Measurements from ENCODE around the gene CREBL2.
"Not testable (repeated sequence)": the region's sequence is repeated elsewhere in the genome, so short reads cannot be mapped to it uniquely, and the experiment has no call there.

Gene CREBL2

DNA sequence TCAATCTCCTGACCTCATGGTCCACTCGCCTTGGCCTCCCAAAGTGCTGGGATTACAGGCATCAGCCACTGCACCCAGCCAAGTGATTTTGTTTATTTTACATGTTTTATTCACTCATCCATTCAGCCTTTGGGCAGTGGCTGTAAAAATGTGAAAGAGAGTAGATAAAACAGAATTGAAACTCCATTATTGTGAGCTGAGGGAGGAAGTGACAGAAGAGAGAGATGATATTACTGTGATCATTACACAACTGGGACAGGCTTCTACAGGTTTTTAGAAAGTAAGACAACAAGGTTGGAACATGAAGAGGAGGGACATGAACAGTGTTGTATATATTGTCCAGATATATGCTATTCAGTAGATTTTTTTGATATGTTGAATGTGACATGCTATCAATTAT, 25.0 kb downstream of the CREBL2 start:
- no peak for DNase-seq (ENCODE audit: low read depth in 2 of 2)

DNA sequence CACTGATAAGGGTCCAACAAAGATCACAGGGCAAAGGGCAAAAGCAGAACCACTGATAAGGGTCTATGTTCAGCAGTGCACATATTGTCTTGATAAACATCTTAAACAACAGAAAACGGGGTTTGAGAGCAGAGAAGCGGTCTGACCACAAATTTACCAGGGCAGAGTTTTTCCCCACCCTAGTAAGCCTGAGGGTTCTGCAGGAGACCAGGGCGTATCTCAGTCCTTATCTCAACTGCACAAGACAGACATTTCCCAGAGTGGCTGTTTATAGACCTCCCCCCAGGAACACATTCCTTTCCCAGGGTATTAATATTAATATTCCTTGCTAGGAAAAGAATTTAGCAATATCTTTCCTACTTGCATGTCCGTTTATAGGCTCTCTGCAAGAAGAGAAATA, 28.3 kb downstream of the CREBL2 start:
- not testable (repeated sequence) for DNase-seq (ENCODE audit: low read depth in 2 of 2)

DNA sequence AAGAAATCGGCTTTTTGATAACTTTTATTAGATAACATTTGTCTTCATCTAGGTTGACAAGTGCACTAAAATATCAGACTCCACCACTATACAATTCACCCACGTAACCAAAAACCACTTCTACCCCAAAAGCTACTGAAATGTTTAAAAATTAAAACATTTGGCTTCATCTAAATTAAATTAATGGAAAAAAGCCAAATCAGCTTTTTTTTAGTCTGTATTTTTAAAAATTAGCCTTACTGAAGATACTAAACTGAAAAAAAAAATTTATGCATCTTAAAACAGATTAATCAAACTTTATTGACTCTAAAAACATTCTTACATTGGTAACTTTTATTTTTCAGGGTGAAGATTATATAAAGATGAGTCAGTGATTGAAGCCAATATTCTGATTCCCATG, 30.0 kb downstream of the CREBL2 start:
- DNase-seq (ENCODE audit: low read depth in 2 of 2), result no peak

DNA sequence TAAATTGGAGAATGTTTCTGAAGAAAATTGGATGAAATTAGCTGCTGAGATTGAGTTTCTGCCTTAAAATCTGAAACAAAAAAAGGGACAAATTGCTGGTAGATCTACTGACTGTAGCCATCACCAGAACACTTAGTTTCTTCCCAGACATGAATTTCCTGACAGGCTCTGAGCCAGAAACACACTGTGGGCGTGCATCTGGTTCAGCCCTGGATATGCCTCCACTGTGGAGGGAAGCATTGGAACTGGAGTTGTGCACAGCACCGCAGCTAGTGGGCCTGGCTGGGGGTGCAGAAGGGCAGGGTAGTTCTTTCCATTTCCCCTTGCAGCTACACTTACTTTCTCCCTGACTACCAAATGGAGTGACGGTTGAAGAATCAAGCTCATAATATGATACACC, 31.2 kb downstream of the CREBL2 start:
- DNase-seq (ENCODE audit: low read depth in 2 of 2), result no peak

DNA sequence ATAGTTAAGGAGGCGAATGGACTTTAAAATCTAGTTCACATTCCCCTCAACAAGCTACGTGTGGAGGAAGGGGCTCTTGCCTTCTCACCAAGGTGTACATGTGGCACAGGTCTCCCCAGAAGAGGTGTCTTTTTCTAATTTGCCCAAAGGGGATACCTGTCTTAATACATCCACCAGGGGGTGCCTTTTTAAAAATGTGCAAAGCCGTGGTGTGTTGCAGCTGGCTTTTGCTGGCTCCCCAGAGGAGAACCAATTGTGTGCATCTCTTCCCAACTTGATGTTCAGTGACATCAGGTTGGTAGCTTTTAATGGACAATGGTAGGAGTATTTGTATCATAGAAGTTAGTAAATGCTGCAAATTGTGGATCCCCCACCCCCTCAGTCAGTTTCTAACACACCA, 33.8 kb downstream of the CREBL2 start:
- DNase-seq (ENCODE audit: low read depth in 2 of 2), result peak in 1 of 2 donors; percentile 5

DNA sequence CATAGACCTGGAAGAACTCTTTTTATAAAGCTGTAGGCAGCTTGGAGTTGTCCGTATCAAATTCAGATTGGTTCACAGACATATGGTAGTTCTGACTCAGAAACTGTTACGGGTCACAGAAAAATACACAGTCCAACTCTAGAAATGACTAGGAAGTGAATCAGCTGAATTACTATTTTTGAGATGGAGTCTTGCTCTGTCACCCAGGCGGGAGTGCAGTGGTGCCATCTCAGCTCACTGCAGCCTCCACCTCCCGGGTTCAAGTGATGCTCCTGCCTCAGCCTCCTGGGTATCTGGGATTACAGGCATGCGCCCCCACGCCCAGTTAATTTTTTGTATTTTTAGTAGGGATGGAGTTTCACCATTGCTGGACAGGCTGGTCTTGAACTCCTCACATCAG, 34.3 kb downstream of the CREBL2 start:
- not testable (repeated sequence) for DNase-seq (ENCODE audit: low read depth in 2 of 2)

DNA sequence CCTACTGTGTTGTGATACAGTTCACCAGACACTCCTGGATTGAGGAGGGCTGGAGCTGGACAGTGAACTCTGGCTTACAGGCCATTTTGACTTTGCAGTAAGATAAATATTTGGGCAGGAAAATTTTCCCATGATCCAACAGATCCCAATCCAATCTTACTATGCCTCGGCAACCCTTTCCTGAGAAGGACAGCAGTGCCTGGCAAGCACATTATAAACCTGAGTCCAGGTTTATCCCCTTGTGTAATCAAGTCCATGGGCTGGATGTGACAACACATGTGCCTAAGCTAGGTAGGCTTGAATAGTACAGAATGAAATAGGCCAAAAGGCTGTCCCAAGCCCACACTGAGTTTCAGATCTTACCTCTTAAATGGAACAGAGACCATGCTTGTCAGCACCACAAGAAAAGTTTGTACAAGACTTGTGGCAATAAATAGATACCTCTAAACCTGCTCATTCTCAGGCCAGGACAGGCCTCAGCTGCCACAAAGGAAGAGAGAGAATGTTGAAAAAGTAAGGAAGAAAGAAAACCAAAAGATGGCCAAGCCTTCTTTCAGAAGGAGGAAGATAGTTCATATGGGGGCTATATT, 34.9 kb downstream of the CREBL2 start:
- DNase-seq (ENCODE audit: low read depth in 2 of 2), result no peak

DNA sequence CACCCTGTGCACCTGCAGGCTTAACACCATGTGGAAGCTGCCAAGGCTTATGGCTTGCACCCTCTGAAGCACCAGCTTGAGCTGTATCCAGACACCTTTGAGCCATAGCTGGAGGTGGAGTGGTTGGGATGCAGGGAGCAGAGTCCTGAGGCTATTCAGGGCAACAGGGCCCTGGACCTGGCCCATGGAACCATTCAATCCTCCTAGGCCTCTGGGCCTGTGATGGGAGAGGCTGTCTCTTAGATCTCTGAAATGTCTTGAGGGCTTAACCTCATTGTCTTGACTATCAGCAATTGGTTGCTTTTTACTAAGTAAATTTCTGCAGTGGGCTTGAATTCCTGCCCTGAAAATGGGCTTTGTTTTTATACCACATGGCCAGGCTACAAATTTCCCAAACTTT, 36.6 kb downstream of the CREBL2 start:
- DNase-seq (ENCODE audit: low read depth in 2 of 2), result no peak

DNA sequence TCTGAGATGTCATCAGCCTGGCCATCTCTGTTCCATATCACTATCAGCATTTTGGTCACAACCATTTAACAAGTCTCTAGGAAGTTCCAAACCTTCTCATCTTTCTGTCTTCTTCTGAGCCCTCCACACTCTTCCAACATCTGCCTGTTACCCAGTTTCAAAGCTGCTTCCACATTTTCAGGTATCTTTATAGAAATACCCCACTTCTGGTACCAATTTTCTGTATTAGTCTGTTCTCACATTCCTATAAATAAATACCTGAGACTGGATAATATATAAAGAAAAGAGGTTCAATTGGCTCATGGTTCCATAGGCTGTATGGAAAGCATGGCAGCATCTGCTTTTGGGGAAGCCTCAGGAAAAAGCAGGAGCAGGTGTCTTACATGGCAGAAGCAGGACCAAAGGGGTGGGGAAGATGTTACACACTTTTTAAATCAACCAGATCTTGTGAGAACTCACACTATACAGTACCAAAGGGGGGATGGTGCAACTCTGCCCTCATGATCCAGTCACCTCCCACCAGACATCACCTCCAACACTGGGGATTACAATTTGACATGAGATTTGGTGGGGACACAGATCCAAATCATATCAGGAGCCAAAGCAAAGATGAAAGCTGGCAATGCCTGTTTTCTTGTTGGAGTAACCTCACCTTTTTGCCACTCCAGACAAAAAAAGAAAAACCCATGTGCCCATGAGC, 37.4 kb downstream of the CREBL2 start:
- no peak for DNase-seq (ENCODE audit: low read depth in 2 of 2)

DNA sequence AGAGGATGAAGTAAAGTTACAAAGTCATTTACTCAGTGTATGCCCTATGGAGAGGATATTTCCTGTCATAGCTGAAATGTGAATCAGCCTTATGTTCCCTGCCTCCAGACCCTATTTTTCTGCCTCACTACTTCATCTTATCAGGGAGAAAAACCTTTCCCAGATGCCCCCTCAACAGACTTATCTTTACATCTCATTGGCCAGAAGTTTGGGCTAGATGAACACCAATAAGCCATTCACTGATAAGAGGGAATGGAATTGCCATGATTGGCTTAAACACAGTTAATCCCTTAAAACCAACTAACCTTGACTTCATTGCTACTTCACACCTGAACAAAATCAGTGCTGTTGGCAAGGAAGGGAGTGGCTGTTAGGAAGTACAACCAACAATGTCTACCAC, 40.1 kb downstream of the CREBL2 start:
- DNase-seq (ENCODE audit: low read depth in 2 of 2), result no peak

DNA sequence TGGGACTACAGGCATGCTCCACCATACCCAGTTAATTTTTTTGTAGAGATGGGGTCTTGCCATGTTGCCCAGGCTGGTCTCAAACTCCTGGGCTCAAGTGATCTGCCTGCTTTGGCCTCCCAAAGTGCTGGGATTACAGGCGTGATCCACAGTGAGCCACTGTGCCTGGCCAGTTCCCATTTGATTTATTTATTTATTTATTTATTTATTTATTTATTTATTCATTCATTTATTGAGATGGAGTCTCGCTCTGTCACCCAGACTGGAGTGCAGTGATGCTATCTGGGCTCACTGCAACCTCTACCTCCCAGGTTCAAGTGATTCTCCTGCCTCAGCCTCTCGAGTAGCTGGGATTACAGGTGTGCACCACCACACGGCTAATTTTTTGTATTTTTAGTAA, 41.0 kb downstream of the CREBL2 start:
- not testable (repeated sequence) for DNase-seq (ENCODE audit: low read depth in 2 of 2)

DNA sequence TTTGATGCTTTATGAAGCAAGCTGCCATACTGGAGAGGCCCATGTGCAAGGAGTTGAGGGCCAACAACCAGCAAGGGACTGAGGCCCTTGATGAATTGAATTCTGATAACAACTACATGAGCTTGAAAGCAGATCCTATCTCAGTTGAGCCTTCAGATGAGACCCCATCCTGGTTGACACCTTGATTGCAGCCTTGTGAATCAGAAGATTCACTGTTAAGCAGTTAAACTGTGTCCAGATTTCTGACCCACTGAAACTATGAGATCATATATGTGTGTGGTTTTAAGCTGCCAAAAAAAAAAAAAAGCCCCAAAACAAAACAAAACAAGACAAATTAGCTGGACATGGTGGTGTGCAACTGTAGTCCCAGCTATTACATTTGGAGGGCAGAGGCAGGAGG, 42.2 kb downstream of the CREBL2 start:
- no peak for DNase-seq (ENCODE audit: low read depth in 2 of 2)

DNA sequence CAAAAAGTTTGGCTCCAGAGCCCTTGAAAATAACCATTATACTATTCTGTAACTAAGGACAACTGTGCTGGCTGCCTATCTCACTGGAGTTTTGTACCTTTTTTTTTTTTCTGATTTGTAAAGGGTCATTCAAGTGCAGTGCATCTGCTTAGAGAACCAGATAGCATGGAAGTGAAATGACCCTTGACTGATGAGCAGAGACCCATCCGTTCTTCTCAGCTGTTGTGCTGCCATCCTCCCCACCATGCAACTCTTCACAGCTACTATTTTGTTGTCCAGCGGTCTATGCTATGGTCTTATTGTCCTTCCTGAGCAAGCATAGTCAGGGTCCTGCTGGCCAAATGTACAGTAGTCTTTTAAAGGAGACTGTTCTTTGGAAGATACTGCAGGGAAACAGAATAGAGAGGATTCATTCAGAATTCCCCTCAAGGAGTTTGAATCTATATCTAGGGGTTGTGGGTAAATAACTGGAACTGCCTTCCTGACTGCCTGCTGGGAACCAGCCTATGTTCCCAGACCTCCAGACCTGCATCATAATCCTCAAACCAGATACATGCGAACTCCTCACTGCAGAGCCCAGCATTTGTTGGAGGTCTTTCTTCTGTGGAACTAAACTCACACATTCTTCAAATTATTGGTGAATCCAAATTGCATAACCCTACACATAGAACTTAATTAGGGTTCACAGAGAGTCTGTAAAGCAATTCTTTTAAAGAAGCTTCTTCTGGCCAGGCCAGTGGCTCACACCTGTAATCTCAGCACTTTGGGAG, 43.2 kb downstream of the CREBL2 start:
- no peak for DNase-seq (ENCODE audit: low read depth in 2 of 2)

DNA sequence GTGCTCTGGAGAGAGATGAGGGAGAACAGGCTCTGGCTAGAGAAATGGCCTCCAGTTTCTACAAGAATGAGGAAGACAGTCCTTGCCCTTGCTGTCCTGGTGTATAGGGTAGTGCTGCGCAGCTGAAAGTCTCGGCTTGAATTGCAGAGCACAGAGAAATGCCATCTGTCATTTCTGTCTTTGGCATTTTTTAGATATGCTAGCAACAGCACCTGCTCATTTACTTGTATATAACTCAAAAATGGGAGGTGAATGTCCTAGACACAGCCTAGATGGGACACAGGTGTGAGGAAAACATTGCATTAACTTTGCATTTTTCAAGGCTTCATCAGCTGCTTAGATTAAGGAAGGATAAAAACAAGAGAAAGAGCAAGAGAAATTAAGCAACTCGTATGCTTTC, 48.5 kb downstream of the CREBL2 start:
- DNase-seq (ENCODE audit: low read depth in 2 of 2), result no peak

DNA sequence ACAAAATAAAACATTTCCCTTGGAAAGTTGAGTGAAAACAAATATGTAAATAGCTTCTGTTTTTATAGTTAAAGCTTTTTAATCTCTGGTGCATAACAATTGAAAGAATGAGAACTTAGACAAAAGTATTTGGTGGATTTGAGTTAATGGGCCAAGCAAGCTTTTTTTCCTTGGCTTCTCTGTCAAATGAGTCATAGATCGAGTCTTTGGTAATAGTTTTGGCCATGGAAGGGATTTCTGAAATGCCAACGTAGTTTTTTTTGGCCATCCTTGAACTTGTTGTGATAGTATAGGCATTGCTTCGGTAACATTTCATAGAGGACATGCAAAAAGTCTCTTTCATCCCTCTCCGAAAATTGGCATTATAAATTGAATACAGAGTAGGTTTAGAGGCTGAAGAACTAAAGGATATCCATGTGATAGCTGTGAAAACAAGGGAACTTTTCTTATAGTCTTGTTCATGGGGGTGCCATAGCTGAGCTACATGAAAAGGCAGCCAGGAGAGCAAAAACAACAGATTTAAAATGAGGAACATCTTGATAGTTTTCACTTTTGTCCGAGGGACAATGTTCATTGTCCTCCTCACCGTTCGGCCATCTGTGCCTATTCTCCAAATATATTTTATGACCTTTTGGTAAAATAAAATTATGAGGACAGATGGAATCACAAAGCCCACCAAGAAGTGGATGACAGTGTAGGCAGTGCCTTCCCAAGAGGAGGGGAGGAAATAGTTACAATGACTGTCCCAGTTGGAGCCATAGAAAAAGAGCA, 49.6 kb downstream of the CREBL2 start:
- DNase-seq (ENCODE audit: low read depth in 2 of 2), result no peak

DNA sequence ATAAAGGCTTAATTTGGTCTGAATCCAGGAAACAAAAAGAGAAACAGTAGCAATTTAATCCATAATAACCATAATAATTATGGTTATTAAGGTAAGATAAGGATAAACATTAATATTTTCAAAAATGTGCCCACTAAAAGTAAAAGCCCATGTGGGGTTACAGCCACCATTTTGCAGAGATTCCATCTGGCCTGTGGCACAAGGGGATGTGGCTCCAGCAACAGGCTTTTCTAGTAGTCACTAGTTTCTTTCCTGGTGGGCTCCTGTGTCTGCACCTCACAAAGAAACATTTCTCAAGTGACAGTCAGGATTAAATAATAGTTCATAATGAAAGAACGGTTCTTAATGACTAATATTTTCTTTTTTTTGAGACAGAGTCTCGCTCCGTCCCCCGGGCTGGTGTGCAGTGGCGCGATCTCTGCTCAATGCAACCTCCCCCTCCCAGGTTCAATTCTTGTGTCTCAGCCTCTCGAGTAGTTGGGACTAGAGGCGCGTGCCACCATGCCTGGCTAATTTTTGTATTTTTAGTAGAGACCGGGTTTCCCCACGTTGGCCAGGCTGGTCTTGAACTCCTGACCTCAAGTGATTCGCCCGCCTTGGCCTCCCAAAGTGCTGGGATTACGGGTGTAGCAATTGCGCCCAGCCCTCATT, 52.1 kb downstream of the CREBL2 start:
- no peak for DNase-seq (ENCODE audit: low read depth in 2 of 2)

DNA sequence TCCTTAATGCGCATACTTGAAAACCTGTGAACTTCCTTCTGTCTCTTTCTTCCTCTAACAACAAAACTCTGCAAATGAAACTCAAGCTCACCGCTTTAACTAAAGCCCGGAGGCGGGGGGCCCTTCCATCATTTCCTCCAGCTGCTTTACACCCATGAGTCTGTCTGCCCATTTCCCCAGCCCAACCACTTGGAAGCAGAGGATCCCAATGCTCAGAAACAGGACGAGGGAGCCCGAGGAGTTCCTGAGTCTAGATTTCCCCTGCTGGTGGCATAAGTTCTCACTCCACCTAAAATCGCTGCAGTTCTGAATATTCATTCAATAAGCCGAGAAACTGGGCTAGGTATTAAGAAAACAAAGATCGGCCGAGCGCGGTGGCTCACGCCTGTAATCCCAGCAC, 53.5 kb downstream of the CREBL2 start:
- DNase-seq (ENCODE audit: low read depth in 2 of 2), result no peak

DNA sequence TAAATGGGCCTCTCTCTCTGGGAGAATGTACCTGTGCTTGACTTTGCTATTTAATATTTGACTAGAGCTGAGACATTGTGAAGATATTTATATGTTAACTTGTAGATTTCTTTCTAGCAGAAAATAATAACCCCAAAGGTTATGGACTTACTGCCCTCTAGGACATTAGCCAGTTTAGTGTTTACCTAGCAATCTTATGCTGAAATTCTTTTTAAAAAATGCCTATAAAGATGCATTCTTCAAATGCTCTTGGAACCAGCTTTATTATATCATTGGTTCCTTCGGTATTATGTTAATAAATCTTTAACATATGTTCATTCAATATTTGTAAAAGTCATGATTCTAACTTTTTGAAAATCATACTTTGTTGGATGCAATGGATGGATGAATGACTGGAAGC, 56.3 kb downstream of the CREBL2 start:
- DNase-seq (ENCODE audit: low read depth in 2 of 2), result no peak

DNA sequence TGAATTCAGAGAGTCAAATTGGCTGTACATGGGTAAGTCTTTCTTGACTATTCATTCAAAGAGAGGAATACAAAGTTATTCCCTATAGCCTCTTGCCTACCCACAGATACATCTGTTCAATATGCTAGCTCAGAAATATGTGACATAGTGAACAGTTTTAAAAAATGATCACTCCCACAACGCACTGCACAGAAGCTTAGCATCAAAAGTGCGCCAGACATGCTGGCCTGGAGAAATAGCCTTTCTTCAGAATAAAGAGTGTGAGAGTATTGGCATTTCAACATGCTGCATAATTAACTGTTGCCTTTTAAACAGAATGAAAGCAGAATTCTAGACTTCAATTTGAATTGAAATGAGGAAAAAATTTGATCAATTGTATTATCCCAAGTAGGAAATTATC, 57.3 kb downstream of the CREBL2 start:
- no peak for DNase-seq (ENCODE audit: low read depth in 2 of 2)

DNA sequence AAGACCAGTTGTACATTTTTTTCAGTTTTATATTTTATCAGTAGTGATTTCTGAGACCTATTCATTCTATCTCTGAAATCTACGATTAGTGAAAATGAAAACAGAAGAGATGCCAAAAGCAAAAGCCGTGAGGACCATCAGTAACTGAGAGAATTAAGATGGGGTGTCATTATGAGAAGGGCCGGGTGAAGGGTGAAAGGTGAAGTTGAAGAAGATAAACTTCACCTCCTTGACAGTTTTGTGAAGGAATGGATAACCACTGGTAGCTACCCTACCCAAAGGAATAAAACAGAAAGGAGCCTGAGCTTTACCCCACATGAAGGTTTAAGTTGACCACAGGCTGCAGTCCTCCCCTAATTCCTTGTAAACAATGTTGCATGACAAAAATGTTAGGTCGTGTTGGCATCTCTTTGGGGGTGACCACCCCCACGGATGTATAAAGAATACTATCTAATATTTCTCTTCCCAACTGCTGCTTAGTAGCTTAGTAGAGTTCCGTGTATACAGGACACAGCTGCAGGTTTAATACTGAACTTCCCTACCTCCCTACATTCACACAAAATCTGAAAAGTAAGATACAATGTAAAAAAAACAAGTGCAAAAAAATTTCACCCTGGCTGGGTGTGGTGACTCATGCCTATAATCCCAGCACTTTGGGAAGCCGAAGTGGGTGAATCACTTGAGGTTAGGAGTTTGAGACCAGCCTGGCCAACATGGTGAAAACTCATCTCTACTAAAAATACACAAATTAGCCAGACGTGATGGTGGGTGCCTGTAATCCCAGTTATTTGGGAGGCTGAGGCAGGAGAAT, 60.4 kb downstream of the CREBL2 start:
- DNase-seq (ENCODE audit: low read depth in 2 of 2), result no peak

DNA sequence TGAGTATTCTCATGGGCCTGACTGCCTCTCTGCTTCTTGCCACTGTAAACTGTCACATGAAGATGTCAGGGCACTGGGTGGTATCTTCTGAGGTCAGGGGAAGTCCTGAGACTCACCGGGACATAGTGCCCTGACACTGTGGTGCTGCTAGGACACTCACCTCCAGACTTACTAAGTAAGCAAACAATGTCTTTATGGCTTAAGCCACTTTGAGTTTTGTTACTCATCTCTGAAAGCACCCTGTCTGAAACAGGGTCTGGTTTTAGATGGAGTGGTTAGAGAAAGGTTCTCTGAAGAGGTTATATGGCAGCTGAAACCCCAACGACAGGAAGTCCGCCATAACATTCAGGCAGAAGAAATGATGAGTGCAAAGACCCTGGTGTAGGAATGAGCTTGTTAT, 61.6 kb downstream of the CREBL2 start:
- no peak for DNase-seq (ENCODE audit: low read depth in 2 of 2)
